WI38 (cell line): Measurements from ENCODE around the gene EEF2K.

Source experiments
- H3K4me3 ChIP-seq: 2 replicates; pipeline ENCODE4 v1.5.1; 2011; ENCODE audit warnings: low read depth, mild to moderate bottlenecking, control low read depth, low read length
- CTCF ChIP-seq: IDR thresholded peaks from 2 replicates; pipeline ENCODE4 v1.5.1; 2012; ENCODE audit warnings: low read depth, mild to moderate bottlenecking, control low read depth, low read length

Gene EEF2K

GRCh38 chr16:22255335-22255734, 49.3 kb downstream of the EEF2K start:
- TF ChIP-seq CTCF = no peak
- H3K4me3 ChIP-seq = no peak overlapping the region

GRCh38 chr16:22257440-22257839, 51.4 kb downstream of the EEF2K start:
- no peak for TF ChIP-seq CTCF
- H3K4me3 ChIP-seq = no peak overlapping the region

GRCh38 chr16:22260490-22260889, 54.4 kb downstream of the EEF2K start:
- no peak for TF ChIP-seq CTCF
- H3K4me3 ChIP-seq = no peak overlapping the region

- H3K4me3 ChIP-seq = no peak overlapping the region
- TF ChIP-seq CTCF = no peak
These were observed 56.4 kb downstream of the EEF2K start for GRCh38 chr16:22262460-22262859.

- H3K4me3 ChIP-seq = no peak overlapping the region
- no peak for TF ChIP-seq CTCF
These were observed 58.7 kb downstream of the EEF2K start for GRCh38 chr16:22264786-22265185.

- no peak overlapping the region for H3K4me3 ChIP-seq
These were observed 59.3 kb downstream of the EEF2K start for GRCh38 chr16:22265351-22265750.

GRCh38 chr16:22266546-22266945, 60.5 kb downstream of the EEF2K start:
- no peak overlapping the region for H3K4me3 ChIP-seq
- no peak for TF ChIP-seq CTCF

More at GRCh38 chr16:22265351-22265750, 59.3 kb downstream of the EEF2K start:
- TF ChIP-seq CTCF = no peak
